Stimulated activated CD4-positive, alpha-beta T cell treated with anti-CD3 and anti-CD28 coated beads, Interleukin-15, amount 100 ng/mL, for 24 hours (primary cell): ENCODE measurements around the gene TUBG2.

Experiments used
- DNase-seq: peaks from one replicate; pipeline ENCODE4 v3.0.0-alpha.2; 2020

The TUBG2 gene

GRCh38 chr17:42677921-42678781 lies 19.1 kb downstream of the TUBG2 start:
- peak; percentile 85 for DNase-seq

GRCh38 chr17:42678951-42679491 lies 19.9 kb downstream of the TUBG2 start:
- DNase-seq = peak; percentile 58

- peak; percentile 81 for DNase-seq
Measured at GRCh38 chr17:42679492-42680330, 20.6 kb downstream of the TUBG2 start.

- DNase-seq = no peak
Measured at GRCh38 chr17:42680331-42680808, 21.3 kb downstream of the TUBG2 start.

- peak; percentile 51 for DNase-seq
Measured at GRCh38 chr17:42681976-42682721, 23.1 kb downstream of the TUBG2 start, which contains the start of gene CNTNAP1. TSS of gene CNTNAP1 (plus strand) at chr17:42682531. CDS start at chr17:42682830, 299 bp downstream.

GRCh38 chr17:42682722-42683403 lies 23.8 kb downstream of the TUBG2 start:
- peak; percentile 51 for DNase-seq

- DNase-seq = peak; percentile 36
Measured at GRCh38 chr17:42683407-42684034, 24.4 kb downstream of the TUBG2 start.

GRCh38 chr17:42684929-42685556 lies 26.0 kb downstream of the TUBG2 start:
- no peak for DNase-seq

GRCh38 chr17:42685831-42686230 lies 26.7 kb downstream of the TUBG2 start:
- no peak for DNase-seq

- no peak for DNase-seq
Measured at GRCh38 chr17:42686520-42687128, 27.5 kb downstream of the TUBG2 start.

GRCh38 chr17:42687707-42688320 lies 28.7 kb downstream of the TUBG2 start:
- no peak for DNase-seq

- DNase-seq = no peak
Measured at GRCh38 chr17:42690596-42690995, 31.5 kb downstream of the TUBG2 start.

GRCh38 chr17:42691021-42691545 lies 32.0 kb downstream of the TUBG2 start:
- no peak for DNase-seq

GRCh38 chr17:42692489-42692888 lies 33.4 kb downstream of the TUBG2 start:
- DNase-seq = no peak

- no peak for DNase-seq
Measured at GRCh38 chr17:42694524-42694923, 35.4 kb downstream of the TUBG2 start.

- no peak for DNase-seq
Measured at GRCh38 chr17:42695500-42695899, 36.4 kb downstream of the TUBG2 start.

- no peak for DNase-seq
Measured at GRCh38 chr17:42697108-42697811, 38.2 kb downstream of the TUBG2 start.

- DNase-seq = no peak
Measured at GRCh38 chr17:42698736-42699414, 39.8 kb downstream of the TUBG2 start.

- DNase-seq = no peak
Measured at GRCh38 chr17:42699415-42699740, 40.3 kb downstream of the TUBG2 start.
